NCI-H1436 (cell line): ENCODE measurements around the gene LARP1B.
"Not testable (repeated sequence)": the region's sequence is repeated elsewhere in the genome, so short reads cannot be mapped to it uniquely, and the experiment has no call there.

Experiments
- DNase-seq: peaks from one replicate; lab custom pipeline; 2025; lab: John Stamatoyannopoulos, UW

LARP1B gene

DNA sequence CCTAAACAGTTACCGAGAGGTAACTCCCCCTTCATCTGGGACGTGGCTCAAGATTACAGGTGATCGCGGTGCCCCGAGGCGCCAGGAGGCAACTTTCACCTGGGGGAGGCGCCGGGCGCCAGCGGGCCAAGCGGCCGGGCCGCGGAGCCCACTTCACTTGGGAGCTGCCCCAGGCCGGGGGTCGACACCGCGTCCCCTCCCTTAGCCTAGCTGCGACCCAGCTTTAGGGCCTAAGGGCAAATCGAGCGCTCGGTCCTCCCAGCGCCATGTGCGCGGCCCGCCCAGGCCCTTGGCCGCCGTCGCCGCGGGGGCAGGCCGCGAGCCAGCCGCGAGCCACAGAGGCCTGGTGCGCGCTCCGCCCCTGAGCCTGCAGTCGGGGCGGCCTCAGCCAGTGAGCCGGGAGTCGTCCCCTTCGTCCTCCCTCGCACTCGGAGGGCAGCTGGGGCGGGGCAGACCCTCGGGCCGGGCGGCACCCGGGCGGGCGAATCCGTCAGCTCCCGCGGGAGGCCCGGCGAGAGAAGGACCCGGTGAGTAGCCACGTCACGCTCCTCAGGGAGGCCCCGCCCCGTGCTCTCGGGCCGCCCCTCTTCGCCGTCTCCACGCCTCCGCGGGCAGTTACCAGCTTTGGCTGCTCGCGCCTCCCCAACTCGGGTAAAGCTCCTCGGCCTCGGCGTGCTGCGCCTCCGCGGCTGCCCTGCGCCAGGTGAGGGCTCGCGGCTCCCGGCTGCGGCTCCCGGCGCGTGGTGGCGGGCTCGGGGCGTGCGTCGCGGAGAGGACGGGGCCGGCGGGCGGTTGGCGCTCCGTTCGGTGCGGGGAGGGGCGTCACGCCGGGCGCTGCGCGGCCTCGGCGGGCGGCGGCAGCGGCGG is at the start of gene LARP1B:
Gene LARP1B, plus strand, starts transcription at position 614 of the 867 bp plus-strand sequence. CDS start 13,640 bp downstream, outside the sequence.
- peak; percentile 95 for DNase-seq

DNA sequence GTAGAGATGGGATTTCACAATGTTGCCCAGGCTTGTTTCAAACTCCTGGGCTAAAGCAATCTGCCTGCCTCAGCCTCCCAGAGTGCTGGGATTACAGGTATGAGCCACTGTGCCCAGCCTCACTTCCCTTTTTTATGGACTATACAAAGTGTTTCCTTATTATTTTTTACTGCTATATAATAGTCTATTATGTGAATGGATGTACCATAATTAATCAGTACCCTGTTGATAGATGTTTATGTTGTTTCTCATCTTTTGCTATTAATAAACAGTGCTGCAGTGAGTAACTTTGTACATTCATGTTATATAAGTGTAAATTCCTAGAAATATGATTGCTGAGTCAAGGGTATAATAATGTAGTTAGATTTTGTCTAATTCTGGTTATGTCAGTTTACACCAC is 35.8 kb upstream of the LARP1B start:
- DNase-seq: no peak

DNA sequence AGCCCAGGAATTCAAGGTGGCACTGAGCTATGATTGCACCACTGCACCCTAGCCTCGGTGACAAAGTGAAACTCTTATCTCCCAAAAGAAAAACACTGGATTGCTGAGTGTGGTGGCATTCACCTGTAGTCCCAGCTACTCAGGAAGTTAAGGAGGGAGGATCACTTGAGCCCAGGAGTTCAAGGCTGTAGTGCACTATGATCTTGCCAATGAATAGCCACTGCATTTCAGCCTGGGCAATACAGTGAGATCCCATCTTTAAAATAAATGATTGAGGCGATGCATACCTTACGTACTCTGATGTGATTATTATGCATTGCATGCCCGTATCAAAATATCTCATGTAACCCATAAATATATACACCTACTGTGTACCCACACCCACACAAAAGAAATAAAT is 31.2 kb upstream of the LARP1B start:
- no peak for DNase-seq

DNA sequence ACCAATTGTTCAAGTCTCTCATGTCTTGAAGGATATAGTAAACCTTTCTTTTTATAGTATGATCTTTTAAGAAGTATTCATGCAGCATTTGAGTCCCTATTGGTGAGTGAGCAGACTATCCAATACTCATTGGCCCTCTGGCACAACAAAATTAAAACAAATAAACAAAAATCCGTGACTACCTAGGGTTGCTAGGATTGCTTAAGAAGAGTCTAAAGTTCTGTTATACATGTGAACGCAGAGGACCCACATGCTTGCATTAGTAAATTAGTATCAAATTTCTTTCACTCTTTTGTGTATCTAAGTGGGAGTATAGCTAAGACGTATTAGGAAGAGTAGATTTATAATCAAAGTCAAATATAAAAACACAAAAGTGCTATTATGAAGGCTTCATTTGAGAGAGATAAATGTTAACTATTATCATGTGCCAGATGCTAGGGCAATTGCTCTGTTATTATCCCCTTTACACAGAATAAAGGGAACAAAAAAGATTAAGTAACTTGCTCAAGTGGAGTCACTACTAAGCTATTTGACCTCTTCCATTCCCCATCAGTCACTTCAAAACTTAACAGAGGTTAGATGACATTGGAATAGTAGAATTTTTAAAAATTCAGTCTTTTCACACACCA is 29.2 kb upstream of the LARP1B start:
- peak; percentile 51 for DNase-seq

DNA sequence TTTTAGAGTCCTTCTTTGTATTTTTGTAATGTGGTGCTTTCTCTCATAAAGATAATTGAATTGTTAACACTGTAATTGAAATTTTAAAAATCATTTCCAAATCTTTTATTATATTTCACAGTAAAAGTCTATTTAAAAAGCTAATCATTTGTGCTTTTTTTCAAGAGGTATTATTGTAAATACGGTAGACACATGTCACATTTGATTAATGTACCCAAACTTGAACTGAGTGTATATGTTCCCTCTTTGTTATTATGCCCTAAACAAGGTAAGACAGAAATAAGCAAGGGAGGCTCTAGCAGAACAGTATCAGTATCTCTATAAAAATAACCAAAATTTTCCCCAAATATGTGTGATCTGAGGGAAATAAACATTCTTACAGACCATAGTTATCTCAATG is 21.5 kb upstream of the LARP1B start:
- no peak for DNase-seq

DNA sequence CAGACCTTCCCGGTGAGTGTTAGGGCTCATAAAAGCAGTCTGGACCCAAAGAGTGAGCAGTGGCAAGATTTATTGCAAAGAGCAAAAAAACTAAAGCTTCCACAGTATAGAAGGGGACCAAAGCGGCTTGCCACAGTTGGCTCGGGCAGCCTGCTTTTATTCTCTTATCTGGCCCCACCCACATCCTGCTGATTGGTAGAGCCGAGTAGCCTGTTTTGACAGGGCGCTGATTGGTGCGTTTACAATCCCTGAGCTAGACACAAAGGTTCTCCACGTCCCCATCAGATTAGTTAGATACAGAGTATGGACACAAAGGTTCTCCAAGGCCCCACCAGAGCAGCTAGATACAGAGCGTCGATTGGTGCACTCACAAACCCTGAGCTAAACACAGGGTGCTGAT is 14.1 kb upstream of the LARP1B start:
- DNase-seq: not testable (repeated sequence)

DNA sequence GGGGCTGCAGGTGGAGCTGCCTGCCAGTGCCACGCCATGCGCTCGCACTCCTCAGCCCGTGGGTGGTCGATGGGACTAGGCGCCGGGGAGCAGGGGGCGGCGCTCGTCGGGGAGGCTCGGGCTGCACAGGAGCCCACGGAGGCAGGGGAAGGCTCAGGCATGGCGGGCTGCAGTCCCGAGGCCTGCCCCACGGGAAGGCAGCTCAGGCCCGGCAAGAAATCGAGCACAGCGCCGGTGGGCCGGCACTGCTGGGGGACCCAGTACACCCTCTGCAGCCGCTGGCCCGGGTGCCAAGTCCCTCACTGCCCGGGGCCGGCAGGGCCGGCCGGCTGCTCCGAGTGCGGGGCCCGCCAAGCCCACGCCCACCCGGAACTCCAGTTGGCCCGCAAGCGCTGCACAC is 13.6 kb upstream of the LARP1B start:
- DNase-seq: not testable (repeated sequence)

DNA sequence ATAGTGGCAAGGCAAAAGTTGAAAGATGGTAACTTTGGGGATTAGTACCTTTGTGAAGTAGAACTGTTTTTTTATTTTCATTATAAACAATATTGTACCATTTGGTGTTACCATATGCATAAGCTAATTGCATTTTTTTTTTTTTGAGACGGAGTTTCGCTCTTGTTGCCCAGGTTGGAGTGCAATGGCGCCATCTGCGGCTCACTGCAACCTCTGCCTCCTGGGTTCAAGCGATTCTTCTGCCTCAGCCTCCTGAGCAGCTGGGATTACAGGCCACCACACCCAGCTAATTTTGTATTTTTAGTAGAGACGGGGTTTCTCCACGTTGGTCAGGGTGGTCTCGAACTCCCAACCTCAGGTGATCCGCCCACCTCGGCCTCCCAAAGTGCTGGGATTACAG is 9.9 kb upstream of the LARP1B start:
- not testable (repeated sequence) for DNase-seq

DNA sequence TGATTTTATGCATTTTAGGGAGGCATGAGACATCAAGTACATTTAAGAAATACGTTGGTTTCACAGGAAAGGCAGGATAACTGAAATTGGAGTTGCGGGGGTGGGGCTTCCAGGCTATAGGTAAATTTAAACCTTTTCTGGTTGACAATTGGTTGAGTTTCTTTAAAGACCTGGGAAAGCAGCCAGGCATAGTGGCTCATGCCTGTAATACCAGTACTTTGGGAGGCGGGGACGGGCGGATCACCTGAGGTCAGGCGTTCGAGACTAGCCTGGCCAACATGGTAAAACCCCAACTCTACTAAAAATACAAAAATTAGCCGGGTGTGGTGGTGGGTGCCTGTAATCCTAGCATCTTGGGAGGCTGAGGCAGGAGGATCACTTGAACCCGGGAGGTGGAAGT is 6.2 kb upstream of the LARP1B start:
- not testable (repeated sequence) for DNase-seq

DNA sequence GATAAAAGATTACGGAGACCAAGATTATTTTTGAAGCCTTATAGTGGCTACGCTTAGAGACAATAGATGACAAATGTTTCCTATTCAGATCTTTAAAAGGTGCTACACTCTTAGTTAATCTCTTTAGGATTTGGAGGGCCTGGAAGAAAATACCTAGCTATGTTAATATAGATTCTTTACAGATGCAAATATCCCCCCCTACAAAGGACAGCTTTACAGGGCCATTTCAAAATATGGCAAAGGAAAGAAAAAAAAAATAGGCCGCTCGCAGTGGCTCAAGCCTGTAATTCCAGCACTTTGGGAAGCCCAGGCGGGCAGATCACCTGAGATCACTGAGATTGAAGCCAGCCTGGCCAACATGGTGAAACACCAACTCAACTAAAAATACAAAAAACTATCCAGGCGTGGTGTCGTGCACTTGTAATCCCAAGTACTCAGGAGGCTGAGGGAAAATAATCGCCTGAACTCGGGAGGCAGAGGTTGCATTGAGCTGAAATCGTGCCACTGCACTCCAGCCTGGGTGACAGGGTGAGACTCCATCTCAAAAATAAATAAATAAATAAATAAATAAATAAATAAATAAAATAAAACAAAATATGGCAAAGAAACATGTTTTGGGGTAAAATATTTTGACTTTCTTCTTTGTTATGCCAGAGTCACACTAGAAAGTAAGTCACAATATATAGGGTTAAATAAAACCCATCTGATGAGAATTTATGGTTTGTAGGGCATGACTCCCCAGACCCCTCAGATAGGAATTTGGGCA is 5.5 kb upstream of the LARP1B start:
- DNase-seq: not testable (repeated sequence)

DNA sequence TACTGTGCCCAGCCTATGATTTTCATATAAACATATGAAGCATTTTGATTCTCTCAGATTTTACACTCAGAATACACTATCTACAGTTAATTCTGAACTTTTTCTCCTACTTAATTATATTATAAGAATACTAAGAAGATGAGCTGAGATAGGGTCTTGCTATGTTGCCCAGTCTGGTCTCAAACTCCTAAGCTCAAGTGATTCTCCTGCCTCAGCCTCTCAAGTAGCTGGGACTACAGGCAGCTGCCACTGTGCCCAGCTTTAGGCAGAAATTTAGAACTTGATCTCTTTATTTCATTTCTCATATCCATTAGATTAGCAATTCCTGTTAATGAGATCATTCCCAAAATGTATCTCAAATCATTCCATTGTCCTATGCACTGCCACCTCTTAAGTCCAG is 4.7 kb upstream of the LARP1B start:
- no peak for DNase-seq

DNA sequence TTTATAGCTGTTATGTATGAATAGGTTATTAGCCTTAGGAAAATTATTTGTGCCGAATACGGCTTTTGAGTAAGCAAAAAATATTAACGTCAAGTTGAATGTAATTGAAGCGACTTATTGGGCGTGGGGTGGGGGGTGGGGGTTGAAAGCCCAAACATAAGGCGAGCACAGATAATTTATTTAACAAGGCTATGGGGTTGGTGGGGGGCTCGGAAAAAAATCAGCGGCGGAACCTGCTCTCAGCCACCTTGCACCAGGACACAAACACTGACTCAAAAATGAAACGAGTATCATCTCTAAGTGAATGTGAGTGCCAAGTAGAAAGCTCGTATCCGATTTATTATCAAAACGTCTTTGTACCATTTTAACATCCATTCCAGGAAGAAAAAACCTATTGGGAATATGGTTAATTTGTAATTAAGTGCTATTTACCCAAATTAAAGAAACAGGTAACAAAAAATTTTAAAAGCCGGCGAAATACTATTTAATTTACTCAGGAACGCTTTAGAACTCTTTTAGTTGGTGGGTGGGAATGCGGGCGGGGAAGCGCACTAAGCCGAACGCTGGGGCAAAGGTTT is 902 bp upstream of the LARP1B start:
- DNase-seq: no peak

DNA sequence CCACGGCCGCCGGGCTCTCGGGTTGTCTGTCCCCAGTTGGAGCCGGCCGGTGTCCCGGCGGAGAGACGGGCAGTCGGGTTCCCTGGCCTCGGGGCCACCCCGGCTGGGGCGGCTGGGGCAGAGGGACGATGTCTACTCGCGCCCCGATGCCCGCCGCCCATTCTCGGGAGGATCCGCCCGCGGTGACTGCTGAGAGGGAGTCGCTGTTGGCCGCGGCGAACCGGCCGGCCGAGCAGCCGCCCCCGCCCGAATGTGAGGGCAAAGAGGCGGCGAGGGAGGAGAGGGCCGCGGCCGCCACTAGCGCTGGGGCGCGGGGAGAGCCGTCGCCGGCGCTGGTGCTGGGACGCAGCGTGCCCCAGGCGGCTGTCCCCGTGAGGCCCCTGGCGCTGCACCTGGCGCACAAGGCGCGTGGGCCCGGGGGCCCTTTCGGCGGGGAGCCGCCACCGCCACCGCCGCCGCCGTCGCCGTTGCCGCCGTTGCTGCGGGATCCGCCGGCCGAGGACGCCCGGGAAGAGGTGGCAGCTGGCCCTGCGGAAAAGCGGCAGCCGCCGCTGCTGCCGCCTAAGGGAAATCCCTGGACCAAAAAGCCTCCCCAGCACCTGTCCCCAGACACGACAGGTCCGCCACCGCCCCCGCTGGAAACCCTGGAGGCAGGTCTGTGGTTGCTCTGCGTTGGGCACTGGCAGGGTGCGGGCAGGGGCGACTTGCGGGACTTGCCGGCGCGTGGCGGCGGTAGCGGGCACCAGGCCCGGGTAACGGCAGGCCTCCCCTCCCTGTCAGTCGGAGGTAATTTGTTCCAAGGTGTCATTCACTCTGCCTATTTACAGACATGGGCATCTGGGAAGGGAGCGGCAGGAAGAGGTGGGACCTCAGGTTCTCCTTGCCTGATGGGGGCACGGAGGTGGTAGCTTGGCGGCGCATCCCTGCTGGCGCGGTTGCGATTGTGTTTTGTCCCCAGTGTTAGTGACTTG is 739 bp downstream of the LARP1B start:
- peak; percentile 69 for DNase-seq

DNA sequence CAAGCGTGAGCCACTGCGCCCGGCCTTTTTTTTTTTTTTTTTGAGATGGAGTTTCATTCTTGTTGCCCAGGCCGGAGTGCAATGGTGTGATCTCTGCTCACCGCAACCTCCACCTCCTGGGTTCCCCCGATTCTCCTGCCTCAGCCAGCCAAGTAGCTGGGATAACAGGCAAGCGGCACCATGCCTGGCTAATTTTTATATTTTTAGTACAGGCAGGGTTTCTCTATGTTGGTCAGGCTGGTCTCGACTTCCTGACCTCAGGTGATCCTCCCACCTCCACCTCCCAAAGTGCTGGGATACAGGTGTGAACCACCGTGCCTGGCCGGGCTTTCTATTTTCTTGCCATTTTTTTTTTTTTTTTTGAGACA is 5.3 kb downstream of the LARP1B start:
- not testable (repeated sequence) for DNase-seq

DNA sequence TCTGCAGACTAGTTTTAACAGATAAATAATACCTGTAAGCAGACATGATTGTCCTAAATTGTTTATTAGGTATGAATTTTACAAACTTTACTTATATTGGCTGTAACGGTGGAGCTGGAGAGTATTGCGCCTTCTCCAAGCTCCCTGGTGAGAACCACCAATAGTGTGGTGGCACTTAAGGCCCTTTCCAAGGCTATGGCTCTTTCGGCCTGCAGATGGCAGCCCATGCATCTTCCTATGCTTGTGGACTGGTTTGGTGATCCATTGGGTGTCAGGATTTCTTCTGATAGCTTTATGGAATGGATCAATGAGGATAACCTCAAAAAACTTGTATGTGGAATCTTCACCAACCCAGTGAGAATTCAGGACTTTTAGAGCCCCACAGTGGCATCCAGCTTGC is 7.8 kb downstream of the LARP1B start:
- DNase-seq: no peak

DNA sequence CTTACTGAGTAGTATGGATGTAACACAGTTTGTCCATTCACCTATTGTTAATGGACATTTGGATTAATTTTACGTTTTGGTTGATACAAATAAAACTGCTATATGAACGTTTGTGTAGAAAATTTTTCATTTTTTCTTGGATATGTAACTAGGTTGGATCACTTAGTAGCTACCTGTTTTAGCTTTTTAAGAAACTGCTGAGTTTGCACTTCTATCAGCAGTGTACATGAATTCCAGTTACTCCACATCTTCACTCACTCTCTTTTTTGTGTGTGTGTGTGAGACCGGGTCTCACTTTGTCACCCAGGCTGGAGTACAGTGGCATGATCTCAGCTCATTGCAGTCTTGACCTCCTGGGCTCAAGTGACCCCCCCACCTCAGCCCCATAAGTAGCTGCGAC is 15.4 kb downstream of the LARP1B start:
- DNase-seq: no peak

DNA sequence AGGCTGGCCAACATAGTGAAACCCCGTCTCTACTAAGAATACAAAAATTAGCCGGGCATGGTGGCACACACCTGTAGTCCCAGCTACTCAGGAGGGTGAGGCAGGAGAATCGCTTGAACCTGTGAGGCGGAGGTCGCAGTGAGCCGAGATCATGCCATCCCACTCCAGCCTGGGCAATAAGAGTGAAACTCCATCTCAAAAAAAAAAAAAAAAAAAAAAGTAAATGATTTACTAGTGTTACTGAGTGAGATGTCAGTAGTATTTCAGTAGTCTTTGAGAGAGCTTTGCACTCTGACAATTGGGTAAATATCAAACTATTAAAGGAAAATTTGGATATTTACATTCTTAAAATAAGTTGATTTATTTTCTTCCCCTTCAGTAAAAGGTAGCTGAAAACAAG is 34.2 kb downstream of the LARP1B start:
- DNase-seq: not testable (repeated sequence)

DNA sequence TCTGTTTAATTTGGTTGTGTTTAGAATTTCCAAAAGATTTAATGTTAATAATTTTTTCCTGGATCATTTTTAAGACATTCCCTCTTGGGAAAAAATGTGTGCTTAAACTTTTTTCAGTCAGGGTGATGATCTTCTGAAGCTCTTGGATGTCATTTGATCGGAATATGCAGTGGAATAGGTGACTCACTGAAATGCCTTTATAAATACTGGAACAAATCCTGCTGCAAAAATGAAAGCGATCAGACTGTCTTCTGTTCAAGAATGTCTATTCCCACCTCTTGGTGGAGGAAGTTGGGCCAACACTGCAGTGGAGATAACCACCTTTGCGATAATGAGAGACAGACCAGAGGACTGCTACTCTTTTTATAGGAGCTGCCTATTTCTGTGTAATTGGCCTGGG is 46.7 kb downstream of the LARP1B start:
- no peak for DNase-seq

DNA sequence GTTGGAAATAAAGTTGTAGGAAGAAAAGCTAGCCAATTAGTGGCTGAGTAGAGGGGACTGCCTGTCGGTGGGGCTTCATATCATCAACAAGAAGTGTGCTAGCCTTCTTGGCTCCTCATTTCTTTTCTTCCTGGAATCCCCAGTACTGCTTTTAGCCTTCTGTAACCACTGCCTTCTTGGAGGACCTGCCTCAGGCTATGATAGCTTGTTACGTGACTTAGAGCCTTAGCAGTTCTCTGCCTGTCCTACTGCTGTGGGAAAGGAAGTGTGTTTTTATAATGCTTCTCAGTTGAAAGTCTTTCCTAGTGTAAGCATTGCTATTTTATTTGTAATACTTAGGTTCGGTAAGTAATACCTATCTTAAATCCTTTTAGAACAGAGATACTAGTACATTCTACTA is 61.9 kb downstream of the LARP1B start:
- DNase-seq: no peak

DNA sequence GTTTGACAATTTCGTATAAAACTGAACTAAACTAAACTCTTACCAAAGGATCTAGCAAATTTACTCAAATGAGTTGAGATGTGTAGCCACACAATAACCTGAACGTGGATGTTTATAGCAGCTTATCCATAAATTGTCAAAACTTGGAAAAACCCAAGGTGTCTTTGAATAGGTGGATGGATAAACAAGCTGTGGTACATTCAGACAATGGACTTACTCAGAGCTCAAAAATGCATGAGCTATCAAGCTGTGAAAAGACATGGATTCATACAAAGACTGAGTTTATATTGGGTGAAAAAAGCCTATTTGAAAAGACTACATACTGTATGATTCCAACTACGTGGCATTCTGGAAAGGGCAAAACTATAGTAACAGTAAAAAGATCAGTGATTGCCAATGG is 69.5 kb downstream of the LARP1B start:
- DNase-seq: no peak

DNA sequence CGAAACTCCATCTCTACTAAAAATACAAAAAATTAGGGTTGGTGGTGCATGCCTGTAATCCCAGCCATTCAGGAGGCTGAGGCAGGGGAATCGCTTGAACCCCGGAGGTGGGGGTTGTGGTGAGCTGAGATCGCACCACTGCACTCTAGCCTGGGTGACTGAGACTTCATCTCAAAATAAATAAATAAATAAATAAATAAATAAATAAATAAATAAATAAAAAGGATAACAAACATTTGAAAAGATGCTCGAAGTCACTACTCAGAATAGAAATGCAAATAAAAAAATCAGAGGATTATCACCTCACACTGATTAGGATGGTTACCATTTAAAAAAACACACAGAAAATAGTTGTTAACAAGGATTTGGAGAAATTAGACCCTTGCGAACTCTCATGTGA is 73.8 kb downstream of the LARP1B start:
- no peak for DNase-seq
